Kidney capillary endothelial cell (primary cell): Measurements from ENCODE around the gene GSTM2.

ENCODE experiments used
- DNase-seq: peaks from one replicate; pipeline ENCODE4 v3.0.0-alpha.2; 2018; ENCODE audit warnings: low spot score

Gene GSTM2

GRCh38 chr1:109667452-109668122, at the start of gene GSTM2:
Gene GSTM2 (plus strand): TSS chr1:109668057. CDS start chr1:109668116, 59 bp downstream.
- DNase-seq, result peak; percentile 16

- no peak for DNase-seq
These were observed 48.9 kb upstream of the GSTM2 start for GRCh38 chr1:109618661-109619575.

GRCh38 chr1:109619576-109620400, 48.1 kb upstream of the GSTM2 start, which contains the start of the genes AMPD2 and GNAT2:
Gene AMPD2 (plus strand): TSS chr1:109619837. CDS start chr1:109621176, 1,339 bp downstream.
Gene GNAT2 (minus strand): TSS chr1:109619616. CDS start chr1:109612870, 6,746 bp downstream.
- DNase-seq, result peak; percentile 71

GRCh38 chr1:109620401-109620791, 47.5 kb upstream of the GSTM2 start:
- no peak for DNase-seq

- peak; percentile 96 for DNase-seq
These were observed 47.0 kb upstream of the GSTM2 start for GRCh38 chr1:109620841-109621286.

- DNase-seq, result no peak
These were observed 46.3 kb upstream of the GSTM2 start for GRCh38 chr1:109621379-109622136.

GRCh38 chr1:109622137-109622892, 45.5 kb upstream of the GSTM2 start:
- DNase-seq, result no peak

- no peak for DNase-seq
These were observed 45.0 kb upstream of the GSTM2 start for GRCh38 chr1:109622895-109623294.

- no peak for DNase-seq
These were observed 44.2 kb upstream of the GSTM2 start for GRCh38 chr1:109623601-109624161.

GRCh38 chr1:109624201-109625010, 43.5 kb upstream of the GSTM2 start:
- DNase-seq, result no peak

GRCh38 chr1:109625176-109625575, 42.7 kb upstream of the GSTM2 start:
- no peak for DNase-seq

- no peak for DNase-seq
These were observed 42.0 kb upstream of the GSTM2 start for GRCh38 chr1:109625601-109626560.

GRCh38 chr1:109626682-109627408, 41.0 kb upstream of the GSTM2 start:
- no peak for DNase-seq

GRCh38 chr1:109627692-109628399, 40.0 kb upstream of the GSTM2 start:
- DNase-seq, result no peak

GRCh38 chr1:109628540-109629321, 39.1 kb upstream of the GSTM2 start:
- DNase-seq, result no peak
